ENCODE results near the gene IRF7. TPM values are rescaled to one million over a fixed set of nuclear protein-coding genes. Genes with fewer than 3 reads are reported as not detected.

IRF7 gene
- total and polyA plus RNA-seq, 4 donors, result 15.7 to 62.4 (median 37.0) TPM

DNA sequence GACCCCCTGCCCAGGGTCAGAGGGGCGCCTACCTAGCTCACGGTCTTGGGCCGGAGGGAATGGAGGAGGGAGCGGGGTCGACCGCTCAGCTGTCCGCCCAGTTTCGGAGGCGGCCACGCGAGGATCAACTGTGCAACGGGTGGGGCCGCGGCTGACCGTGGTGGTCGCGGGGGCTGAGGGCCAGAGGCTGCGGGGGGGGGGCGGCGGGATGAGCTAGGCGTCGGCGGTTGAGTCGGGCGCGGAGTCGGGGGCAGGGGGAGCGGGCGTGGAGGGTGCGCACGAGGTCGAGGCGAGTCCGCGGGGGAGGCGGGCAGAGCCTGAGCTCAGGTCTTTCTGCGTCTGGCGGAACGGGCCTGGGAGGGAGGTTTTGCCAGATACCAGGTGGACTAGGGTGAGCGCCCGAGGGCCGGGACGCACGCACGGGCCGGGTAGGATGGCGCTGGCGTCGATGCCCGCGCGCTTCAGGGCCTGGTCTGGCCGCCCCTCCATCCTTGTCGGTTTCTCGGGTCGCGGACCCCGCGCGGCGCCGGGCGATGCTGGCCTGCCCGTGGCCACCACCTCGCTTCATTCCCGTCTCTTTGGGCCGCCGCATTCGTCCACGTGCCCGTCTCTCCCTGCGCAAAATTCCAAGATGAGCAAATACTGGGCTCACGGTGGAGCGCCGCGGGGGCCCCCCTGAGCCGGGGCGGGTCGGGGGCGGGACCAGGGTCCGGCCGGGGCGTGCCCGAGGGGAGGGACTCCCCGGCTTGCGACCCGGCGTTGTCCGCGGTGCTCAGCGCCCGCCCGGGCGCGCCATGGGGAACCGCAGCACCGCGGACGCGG, 21.0 kb upstream of the IRF7 start, which contains the start of gene DRD4:
DRD4 (plus strand) TSS at position 759 of the 822 bp plus-strand sequence; CDS start at position 795, 36 bp downstream.
- TF ChIP-seq, protein P1, sequence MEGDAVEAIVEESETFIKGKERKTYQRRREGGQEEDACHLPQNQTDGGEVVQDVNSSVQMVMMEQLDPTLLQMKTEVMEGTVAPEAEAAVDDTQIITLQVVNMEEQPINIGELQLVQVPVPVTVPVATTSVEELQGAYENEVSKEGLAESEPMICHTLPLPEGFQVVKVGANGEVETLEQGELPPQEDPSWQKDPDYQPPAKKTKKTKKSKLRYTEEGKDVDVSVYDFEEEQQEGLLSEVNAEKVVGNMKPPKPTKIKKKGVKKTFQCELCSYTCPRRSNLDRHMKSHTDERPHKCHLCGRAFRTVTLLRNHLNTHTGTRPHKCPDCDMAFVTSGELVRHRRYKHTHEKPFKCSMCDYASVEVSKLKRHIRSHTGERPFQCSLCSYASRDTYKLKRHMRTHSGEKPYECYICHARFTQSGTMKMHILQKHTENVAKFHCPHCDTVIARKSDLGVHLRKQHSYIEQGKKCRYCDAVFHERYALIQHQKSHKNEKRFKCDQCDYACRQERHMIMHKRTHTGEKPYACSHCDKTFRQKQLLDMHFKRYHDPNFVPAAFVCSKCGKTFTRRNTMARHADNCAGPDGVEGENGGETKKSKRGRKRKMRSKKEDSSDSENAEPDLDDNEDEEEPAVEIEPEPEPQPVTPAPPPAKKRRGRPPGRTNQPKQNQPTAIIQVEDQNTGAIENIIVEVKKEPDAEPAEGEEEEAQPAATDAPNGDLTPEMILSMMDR (IDR thresholded peaks at IDR 0.05; ENCODE audit: low read depth, low read length, missing input control), result no peak
- TF ChIP-seq, protein P2, sequence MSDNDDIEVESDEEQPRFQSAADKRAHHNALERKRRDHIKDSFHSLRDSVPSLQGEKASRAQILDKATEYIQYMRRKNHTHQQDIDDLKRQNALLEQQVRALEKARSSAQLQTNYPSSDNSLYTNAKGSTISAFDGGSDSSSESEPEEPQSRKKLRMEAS (IDR thresholded peaks at IDR 0.05), result no peak
- TF ChIP-seq RAD21 (IDR thresholded peaks at IDR 0.05) (no peak), JUND (IDR thresholded peaks at IDR 0.05) (no peak), GABPA (IDR thresholded peaks at IDR 0.05 in 1 of 2, conservative IDR thresholded peaks at IDR 0.05 in 1 of 2) (no peak), HNF4G (IDR thresholded peaks at IDR 0.05) (no peak), REST (IDR thresholded peaks at IDR 0.05) (no peak), RXRA (IDR thresholded peaks at IDR 0.05) (no peak), NR2F2 (IDR thresholded peaks at IDR 0.05) (no peak)
- TF ChIP-seq, protein P3, sequence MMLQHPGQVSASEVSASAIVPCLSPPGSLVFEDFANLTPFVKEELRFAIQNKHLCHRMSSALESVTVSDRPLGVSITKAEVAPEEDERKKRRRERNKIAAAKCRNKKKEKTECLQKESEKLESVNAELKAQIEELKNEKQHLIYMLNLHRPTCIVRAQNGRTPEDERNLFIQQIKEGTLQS (IDR thresholded peaks at IDR 0.05), result no peak
- no peak for DNase-seq (ENCODE audit: low spot score)
- Histone ChIP-seq H3K27ac (ENCODE audit: low read depth in 1 of 2, low read length in 2 of 2) (no peak within 1 kb of the TSS), H3K4me3 (ENCODE audit: low read depth in 1 of 3, low read length in 3 of 3) (peak within 1 kb of the TSS in 1 of 3 donors; percentile 37), H3K4me1 (ENCODE audit: control insufficient read depth in 4 of 4, insufficient read depth in 4 of 4, low read length in 3 of 4) (peaks cover 3 to 16% (median 7%) of the 10 kb centered on the region in 4 donors), H3K27me3 (ENCODE audit: control insufficient read depth in 4 of 4, insufficient read depth in 4 of 4, low read length in 3 of 4) (no peaks in the 10 kb centered on the region), H3K9me3 (ENCODE audit: control insufficient read depth in 4 of 4, low read length in 3 of 4) (no peaks in the 10 kb centered on the region), H3K36me3 (ENCODE audit: control insufficient read depth in 4 of 4, insufficient read depth in 3 of 4, low read depth in 1 of 4, low read length in 3 of 4) (peaks cover 0 to 2% (median 0%) of the 10 kb centered on the region in 4 donors), H3K9ac (ENCODE audit: low read depth in 1 of 2, low read length in 2 of 2) (no peak within 1 kb of the TSS)
- WGBS, result 24% methylated on average over 100 of the region's 100 CpGs

DNA sequence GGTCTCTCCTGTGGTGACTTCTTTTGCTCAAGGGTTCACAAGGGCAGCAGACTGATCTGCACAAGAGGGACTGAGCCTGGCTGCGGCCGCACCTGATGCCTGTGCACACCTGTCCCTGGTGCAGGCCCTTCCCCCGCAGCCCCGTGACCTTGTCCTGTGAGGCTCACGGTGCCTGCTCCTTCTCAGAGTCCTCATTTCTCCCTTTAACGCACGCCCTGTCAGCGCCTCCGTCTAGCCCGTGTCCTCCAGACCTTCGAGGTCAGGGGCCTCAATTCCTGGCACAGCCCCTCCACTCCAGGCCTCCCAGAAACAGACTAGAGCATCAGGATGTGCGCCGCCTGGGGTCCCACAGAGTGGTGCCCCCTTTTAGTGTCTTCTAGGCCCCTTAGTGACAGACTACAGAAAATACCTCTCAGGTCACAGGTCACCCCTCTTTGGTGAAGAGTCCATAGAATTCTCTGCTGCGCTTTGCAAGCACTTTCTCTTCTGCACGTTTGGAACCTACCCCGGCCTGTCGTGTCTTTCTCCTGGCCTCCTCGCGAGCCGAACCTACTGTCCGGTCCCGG, 20.3 kb upstream of the IRF7 start:
- Histone ChIP-seq H3K4me1 (ENCODE audit: control insufficient read depth in 4 of 4, insufficient read depth in 4 of 4, low read length in 3 of 4) (peaks cover 3 to 16% (median 7%) of the 10 kb centered on the region in 4 donors), H3K9me3 (ENCODE audit: control insufficient read depth in 4 of 4, low read length in 3 of 4) (no peaks in the 10 kb centered on the region), H3K36me3 (ENCODE audit: control insufficient read depth in 4 of 4, insufficient read depth in 3 of 4, low read depth in 1 of 4, low read length in 3 of 4) (no peaks in the 10 kb centered on the region), H3K9ac (ENCODE audit: low read depth in 1 of 2, low read length in 2 of 2) (no peak overlapping the region), H3K27ac (ENCODE audit: low read depth in 1 of 2, low read length in 2 of 2) (no peak overlapping the region), H3K27me3 (ENCODE audit: control insufficient read depth in 4 of 4, insufficient read depth in 4 of 4, low read length in 3 of 4) (no peaks in the 10 kb centered on the region), H3K4me3 (ENCODE audit: low read depth in 1 of 3, low read length in 3 of 3) (no peak overlapping the region)
- no peak for DNase-seq (ENCODE audit: low spot score)
- WGBS, result 77% methylated on average over 22 of the region's 22 CpGs
- TF ChIP-seq, protein P2 (IDR thresholded peaks at IDR 0.05), result no peak
- no peak for TF ChIP-seq NR2F2 (IDR thresholded peaks at IDR 0.05)
- no peak for TF ChIP-seq HNF4G (IDR thresholded peaks at IDR 0.05)
- TF ChIP-seq REST (IDR thresholded peaks at IDR 0.05), result no peak
- no peak for TF ChIP-seq EGR1 (IDR thresholded peaks at IDR 0.05; ENCODE audit: low read depth in 2 of 2)
- TF ChIP-seq TAF1 (conservative IDR thresholded peaks at IDR 0.05), result no peak
- TF ChIP-seq RXRA (IDR thresholded peaks at IDR 0.05), result no peak
- no peak for TF ChIP-seq FOXA1 (IDR thresholded peaks at IDR 0.05)
- no peak for TF ChIP-seq SP1 (IDR thresholded peaks at IDR 0.05)
- TF ChIP-seq, protein P3 (IDR thresholded peaks at IDR 0.05), result no peak
- TF ChIP-seq, protein P1 (IDR thresholded peaks at IDR 0.05; ENCODE audit: low read depth, low read length, missing input control), result no peak
- no peak for TF ChIP-seq JUND (IDR thresholded peaks at IDR 0.05)
- no peak for TF ChIP-seq YY1 (IDR thresholded peaks at IDR 0.05)
- no peak for TF ChIP-seq HNF4A (conservative IDR thresholded peaks at IDR 0.05)

All from liver (tissue), 9 donors.